ENCODE results near the gene ZG16.

Gene ZG16

DNA sequence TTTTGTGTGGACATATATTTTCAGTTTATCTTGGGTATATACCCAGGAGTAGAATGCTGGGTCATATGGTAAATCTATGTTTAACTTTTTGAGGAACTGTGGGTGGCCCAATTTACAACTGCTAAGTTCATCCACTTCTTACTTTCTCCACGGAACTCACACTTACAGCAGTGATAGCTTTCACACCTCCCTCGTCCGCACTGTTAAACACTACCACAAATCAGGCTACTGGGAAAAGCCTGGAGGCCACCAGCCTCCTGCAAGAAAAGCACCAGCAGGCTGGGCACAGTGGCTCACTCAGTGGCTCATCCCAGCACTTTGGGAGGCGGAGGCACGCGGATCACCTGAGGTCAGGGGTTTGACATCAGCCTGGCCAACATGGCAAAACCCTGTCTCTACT, 14.7 kb upstream of the ZG16 start:
- no peak overlapping the region for H3K4me3 ChIP-seq (ENCODE audit: low read length)
- no peaks in the 10 kb centered on the region for H3K4me1 ChIP-seq (ENCODE audit: low read length)
- H3K9me3 ChIP-seq (replicated peaks; ENCODE audit: insufficient read depth, low read length) = no peaks in the 10 kb centered on the region
- no peak overlapping the region for H3K27ac ChIP-seq (ENCODE audit: low read length)
- H3K27me3 ChIP-seq (replicated peaks; ENCODE audit: insufficient read depth, low read length) = no peaks in the 10 kb centered on the region
- DNase-seq = no peak
- no peak overlapping the region for H3K9ac ChIP-seq (ENCODE audit: low read length)
- H3K79me2 ChIP-seq (ENCODE audit: low read length) = no peaks in the 10 kb centered on the region
- H3K4me2 ChIP-seq (ENCODE audit: low read depth, low read length) = no peak overlapping the region
- H3K36me3 ChIP-seq (replicated peaks; ENCODE audit: insufficient read depth, low read length) = no peaks in the 10 kb centered on the region
- no peaks in the 10 kb centered on the region for H3K9me2 ChIP-seq (replicated peaks; ENCODE audit: insufficient read depth, low read length)
- TF ChIP-seq EZH2phosphoT487 (IDR thresholded peaks at IDR 0.05; ENCODE audit: low read length) = no peak
- TF ChIP-seq, protein P1, sequence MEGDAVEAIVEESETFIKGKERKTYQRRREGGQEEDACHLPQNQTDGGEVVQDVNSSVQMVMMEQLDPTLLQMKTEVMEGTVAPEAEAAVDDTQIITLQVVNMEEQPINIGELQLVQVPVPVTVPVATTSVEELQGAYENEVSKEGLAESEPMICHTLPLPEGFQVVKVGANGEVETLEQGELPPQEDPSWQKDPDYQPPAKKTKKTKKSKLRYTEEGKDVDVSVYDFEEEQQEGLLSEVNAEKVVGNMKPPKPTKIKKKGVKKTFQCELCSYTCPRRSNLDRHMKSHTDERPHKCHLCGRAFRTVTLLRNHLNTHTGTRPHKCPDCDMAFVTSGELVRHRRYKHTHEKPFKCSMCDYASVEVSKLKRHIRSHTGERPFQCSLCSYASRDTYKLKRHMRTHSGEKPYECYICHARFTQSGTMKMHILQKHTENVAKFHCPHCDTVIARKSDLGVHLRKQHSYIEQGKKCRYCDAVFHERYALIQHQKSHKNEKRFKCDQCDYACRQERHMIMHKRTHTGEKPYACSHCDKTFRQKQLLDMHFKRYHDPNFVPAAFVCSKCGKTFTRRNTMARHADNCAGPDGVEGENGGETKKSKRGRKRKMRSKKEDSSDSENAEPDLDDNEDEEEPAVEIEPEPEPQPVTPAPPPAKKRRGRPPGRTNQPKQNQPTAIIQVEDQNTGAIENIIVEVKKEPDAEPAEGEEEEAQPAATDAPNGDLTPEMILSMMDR (IDR thresholded peaks at IDR 0.05; ENCODE audit: low read length) = no peak
- no peak for TF ChIP-seq EZH2 (optimal IDR thresholded peaks at IDR 0.05; ENCODE audit: low read depth, low read length)
- no peaks in the 10 kb centered on the region for H4K20me1 ChIP-seq (ENCODE audit: insufficient read depth, low read length)
- H3F3A ChIP-seq (ENCODE audit: insufficient read depth, low read length) = no peaks in the 10 kb centered on the region
- no peak overlapping the region for H2AFZ ChIP-seq (ENCODE audit: low read length)

DNA sequence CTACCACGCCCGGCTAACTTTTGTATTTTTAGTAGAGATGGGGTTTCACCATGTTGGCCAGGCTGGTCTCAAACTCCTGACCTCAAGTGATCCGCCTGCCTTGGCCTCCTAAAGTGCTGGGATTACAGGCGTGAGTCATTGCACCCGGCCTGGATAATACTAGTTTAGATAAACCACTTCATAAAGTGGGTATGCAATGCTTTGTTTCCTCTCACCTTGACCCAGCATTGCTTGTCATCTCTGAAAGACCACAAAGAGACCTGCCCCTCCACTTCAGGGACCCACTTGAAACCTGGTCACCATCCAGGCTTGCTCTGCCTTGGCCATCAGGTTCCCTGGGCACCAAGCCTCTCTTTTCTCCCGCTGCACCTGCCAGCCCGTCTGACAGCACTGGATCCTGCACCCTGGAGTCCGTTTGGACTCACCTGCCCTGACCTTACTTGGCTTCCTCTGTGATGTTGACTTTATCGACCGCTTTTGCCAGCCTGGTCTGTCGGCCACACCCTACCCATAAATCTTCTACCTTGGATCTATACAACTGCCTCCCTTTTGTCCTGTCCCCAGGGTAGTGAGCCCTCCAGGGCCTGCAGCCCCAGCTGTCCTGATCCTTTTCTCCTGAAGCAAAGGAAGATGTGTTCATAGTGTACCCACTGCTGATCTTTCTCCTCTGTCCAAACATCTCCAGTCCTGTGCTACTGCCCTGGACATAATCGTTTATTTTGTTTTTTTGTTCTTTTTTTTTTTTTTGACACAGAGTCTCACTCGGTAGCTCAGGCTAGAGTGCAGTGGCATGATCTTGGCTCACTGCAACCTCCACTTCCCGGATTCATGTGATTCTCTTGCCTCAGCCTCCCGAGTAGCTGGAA, 12.7 kb upstream of the ZG16 start:
- no peaks in the 10 kb centered on the region for H3K36me3 ChIP-seq (replicated peaks; ENCODE audit: insufficient read depth, low read length)
- H3K4me2 ChIP-seq (ENCODE audit: low read depth, low read length) = no peak overlapping the region
- no peaks in the 10 kb centered on the region for H3K79me2 ChIP-seq (ENCODE audit: low read length)
- no peaks in the 10 kb centered on the region for H3K9me2 ChIP-seq (replicated peaks; ENCODE audit: insufficient read depth, low read length)
- H3K4me3 ChIP-seq (ENCODE audit: low read length) = no peak overlapping the region
- no peak for DNase-seq
- no peak for TF ChIP-seq EZH2 (optimal IDR thresholded peaks at IDR 0.05; ENCODE audit: low read depth, low read length)
- TF ChIP-seq, protein P1 (IDR thresholded peaks at IDR 0.05; ENCODE audit: low read length) = no peak
- no peak for TF ChIP-seq EZH2phosphoT487 (IDR thresholded peaks at IDR 0.05; ENCODE audit: low read length)
- no peak overlapping the region for H2AFZ ChIP-seq (ENCODE audit: low read length)
- H3K9me3 ChIP-seq (replicated peaks; ENCODE audit: insufficient read depth, low read length) = no peaks in the 10 kb centered on the region
- no peaks in the 10 kb centered on the region for H4K20me1 ChIP-seq (ENCODE audit: insufficient read depth, low read length)
- no peaks in the 10 kb centered on the region for H3K27me3 ChIP-seq (replicated peaks; ENCODE audit: insufficient read depth, low read length)
- H3F3A ChIP-seq (ENCODE audit: insufficient read depth, low read length) = no peaks in the 10 kb centered on the region
- H3K27ac ChIP-seq (ENCODE audit: low read length) = no peak overlapping the region
- no peaks in the 10 kb centered on the region for H3K4me1 ChIP-seq (ENCODE audit: low read length)
- no peak overlapping the region for H3K9ac ChIP-seq (ENCODE audit: low read length)

DNA sequence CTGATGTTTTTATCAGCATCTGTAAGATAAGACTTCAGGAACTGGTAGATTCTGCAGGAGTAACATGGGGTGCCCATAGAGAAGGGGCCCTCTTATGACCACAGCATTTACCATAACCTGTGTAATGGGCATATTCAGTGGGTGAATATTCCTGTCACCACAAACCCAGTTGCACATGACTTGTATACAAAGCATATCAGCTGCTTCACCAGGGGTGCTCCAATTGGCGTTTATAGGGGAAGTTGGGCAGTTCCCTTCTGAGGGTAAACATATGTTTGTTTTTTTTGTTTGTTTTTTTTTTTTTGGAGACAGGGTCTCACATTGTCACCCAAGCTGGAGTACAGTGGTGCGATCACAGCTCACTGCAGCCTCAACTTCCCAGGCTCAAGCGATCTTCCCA, 11.5 kb upstream of the ZG16 start:
- no peaks in the 10 kb centered on the region for H3K36me3 ChIP-seq (replicated peaks; ENCODE audit: insufficient read depth, low read length)
- no peak overlapping the region for H3K4me3 ChIP-seq (ENCODE audit: low read length)

More for the DNA sequence above, 11.5 kb upstream of the ZG16 start:
- Histone ChIP-seq H2AFZ (ENCODE audit: low read length) (no peak overlapping the region), H3K27me3 (replicated peaks; ENCODE audit: insufficient read depth, low read length) (no peaks in the 10 kb centered on the region), H3K27ac (ENCODE audit: low read length) (no peak overlapping the region), H4K20me1 (ENCODE audit: insufficient read depth, low read length) (no peaks in the 10 kb centered on the region), H3K4me1 (ENCODE audit: low read length) (no peaks in the 10 kb centered on the region), H3F3A (ENCODE audit: insufficient read depth, low read length) (no peaks in the 10 kb centered on the region), H3K9ac (ENCODE audit: low read length) (no peak overlapping the region), H3K4me2 (ENCODE audit: low read depth, low read length) (no peak overlapping the region), H3K9me2 (replicated peaks; ENCODE audit: insufficient read depth, low read length) (no peaks in the 10 kb centered on the region), H3K9me3 (replicated peaks; ENCODE audit: insufficient read depth, low read length) (no peaks in the 10 kb centered on the region), H3K79me2 (ENCODE audit: low read length) (no peaks in the 10 kb centered on the region)
- no peak for DNase-seq
- TF ChIP-seq, protein P1 (IDR thresholded peaks at IDR 0.05; ENCODE audit: low read length) = no peak
- TF ChIP-seq EZH2phosphoT487 (IDR thresholded peaks at IDR 0.05; ENCODE audit: low read length) = no peak
- TF ChIP-seq EZH2 (optimal IDR thresholded peaks at IDR 0.05; ENCODE audit: low read depth, low read length) = no peak

Data from MM.1S (cell line).